ENCODE data around the gene TERT.
A peak's percentile ranks its signal among the peaks of the same experiment; 100 is the strongest.
"Not testable (repeated sequence)": the region's sequence is repeated elsewhere in the genome, so short reads cannot be mapped to it uniquely, and the experiment has no call there.

Gene TERT

DNA sequence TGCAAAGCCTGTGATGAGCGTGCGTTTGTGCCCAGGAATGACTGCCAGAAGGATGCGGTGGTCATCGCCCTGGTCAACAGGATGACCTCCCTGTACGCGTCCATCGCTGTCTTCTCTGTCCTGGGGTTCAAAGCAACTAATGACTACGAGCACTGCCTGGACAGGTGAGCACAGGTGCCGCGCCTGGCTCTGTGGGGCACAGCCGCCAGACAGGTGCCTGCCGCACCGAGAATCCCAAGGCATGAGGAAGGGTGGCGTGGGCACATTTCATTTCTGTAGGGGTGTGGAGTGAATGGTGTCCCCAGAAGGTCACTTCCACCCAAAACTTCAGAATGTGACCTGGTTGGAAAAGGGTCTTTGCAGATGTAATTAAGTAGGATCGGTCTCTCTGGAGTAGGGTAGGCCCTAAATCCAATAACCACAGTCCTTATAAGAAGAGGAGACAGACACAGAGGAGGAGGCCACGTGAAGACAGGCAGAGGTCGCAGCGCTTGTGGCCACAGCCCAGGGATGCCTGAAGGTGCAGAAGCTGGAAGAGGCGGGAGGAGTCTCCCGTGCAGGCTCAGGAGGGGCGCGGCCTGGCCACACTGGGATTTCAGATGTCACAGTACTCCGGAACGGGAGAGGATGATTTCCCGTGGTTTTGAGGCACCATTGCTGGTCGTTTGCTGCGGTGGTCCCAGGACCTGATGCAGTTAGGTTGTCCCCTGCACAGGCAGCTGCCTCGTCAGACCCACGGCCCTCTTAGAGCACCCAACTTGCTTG is 54.2 kb downstream of the TERT start:
- DNase-seq (ENCODE audit: low spot score) = no peak

DNA sequence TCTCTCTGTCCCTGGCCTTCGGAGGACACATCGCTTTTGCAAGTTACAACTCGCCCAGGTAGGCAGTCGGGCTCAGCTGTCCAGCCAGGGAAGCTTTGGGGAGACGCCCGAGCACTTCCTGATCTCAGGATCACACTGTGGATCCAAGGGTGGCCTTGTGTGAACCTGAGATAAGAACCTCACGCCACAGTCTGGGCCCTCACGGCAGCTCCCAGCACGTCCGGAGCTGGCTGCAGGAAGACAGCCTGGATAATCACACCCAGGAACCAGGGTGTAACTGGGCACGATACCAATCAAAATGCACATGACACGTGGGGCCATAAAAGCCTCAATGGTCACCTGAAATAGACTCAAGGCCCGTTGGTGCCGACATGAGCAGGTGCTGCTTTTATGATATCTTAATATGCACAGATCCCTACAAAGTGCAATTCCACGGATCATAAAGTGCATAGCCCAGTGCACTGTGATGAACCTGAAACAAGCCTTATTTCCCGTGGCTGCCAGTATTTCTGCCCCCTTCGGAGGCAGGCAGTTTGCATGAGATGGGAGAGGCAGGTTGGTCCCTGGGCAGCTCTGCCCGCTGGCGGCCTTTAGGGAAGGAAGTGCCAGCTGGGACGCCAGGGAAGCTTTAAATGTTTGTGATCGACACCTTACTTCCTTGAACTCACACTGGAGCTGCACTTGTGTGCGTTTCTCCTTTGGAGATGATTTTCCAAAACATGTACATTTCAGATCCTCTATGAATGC is 55.2 kb downstream of the TERT start:
- DNase-seq (ENCODE audit: low spot score) = peak; percentile 26

DNA sequence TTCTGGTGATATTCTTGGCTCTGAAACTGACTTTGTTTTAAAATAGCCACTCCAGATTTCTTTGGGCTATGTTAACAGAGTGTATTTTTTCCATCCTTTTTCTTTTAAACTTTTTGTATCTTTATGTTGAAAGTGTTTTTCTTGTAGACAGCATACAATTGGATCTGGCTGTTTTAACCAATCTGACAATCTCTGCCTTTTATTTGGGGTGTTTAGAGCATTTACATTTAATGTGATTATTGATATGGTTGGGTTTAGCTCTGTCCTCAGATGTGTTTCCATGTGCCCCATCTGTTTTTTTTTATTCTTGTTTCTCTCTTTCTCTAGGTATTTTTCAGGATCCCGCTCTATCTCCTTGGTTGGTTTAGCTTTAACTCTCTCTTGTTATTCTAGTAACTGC is 59.0 kb downstream of the TERT start:
- DNase-seq (ENCODE audit: low spot score) = no peak

DNA sequence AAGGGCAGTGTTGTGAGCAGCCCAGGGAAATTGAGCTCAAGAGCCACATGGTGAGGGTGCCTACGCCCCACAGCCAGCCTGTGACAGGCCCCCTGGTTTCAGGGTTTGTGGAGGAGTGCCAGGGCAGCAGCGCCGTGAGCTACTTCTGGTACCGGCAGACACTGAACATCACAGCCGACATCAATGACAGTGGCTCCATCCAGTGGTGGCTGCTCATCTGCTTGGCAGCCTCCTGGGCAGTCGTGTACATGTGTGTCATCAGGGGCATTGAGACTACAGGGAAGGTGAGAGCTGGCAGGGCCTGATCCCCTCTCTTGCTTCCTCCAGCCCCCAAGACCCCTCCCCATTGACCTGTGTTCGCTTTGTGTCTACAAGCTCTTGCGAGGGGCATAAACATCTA is 59.5 kb downstream of the TERT start:
- DNase-seq (ENCODE audit: low spot score) = no peak

DNA sequence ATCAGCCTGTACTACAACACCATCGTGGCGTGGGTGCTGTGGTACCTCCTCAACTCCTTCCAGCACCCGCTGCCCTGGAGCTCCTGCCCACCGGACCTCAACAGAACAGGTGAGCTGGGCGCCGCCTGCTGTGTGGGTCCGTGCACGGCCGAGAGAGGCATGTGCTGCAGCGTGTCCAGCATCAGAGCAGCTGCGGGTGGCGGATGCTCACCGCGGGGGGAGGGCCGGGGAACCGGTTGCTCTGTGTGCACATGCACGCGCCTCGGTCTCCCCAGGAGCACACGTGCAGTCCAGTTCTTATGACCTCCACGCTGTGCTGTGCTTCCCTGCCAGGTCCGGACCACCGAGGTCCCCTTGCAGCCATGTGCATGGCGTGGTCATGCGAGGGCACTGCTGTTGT is 62.1 kb downstream of the TERT start:
- DNase-seq (ENCODE audit: low spot score) = no peak

DNA sequence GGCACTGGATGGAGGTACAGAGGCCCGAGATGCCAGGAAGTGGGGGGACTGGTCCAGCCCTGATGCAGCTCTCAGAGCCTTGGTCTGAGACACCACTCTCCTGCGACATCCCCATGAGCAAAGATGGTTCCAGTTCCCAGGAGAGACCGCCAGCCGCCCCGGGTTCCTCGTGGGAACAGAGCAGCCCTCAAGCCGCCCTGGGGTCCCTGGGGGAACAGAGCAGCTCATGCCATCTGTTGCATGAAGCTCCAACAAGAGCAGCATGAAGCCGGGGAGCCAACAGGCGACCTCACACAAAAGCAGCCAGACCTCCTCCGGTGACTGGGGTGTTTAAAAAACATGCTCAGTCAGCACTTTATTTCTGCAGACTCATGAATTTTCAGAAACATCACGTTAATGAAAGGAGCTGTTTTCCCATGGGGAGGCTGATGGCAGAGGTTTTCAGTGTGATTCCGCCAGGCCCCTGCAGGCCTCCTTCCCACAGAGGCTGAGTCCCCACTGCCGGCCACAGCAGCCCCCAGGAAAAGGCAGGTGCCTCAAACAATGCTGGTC is 63.4 kb downstream of the TERT start:
- no peak for DNase-seq (ENCODE audit: low spot score)

DNA sequence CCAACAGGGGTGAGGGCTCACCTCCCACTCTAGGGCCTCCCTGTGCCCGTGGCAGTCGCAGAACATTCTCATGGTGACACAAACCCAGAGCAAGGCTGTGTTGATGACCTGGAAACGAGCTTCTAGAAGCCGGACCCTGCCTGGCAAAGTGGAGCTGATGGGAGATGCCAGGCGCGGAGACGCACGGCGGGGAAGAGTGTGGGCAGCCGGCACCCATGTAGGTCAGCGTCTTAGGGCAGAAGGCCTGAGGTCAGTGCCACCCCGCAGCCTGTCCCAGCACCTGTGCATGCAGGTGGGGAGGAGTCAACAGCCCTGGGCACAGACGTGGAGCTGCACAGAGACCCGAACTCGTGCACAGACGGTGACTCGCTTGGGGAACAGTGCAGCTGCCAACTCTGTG is 64.3 kb downstream of the TERT start:
- no peak for DNase-seq (ENCODE audit: low spot score)

DNA sequence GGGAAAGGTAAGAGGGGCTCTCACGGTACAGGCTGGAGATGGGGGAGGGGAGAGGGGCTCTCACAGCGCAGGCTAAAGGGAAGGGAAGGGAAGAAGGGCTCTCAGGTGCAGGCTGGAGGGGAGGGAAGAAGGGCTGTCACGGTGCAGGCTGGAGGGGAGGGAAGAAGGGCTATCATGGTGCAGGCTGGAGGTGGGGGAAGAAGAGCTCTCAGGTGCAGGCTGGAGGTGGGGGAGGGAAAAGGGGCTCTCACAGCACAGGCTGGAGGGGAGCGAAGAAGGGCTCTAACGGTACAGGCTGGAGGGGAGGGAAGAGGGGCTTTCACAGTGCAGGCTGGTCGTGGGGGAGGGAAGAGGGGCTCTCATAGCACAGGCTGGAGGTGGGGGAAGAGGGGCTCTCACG is 65.0 kb downstream of the TERT start:
- DNase-seq (ENCODE audit: low spot score) = no peak

DNA sequence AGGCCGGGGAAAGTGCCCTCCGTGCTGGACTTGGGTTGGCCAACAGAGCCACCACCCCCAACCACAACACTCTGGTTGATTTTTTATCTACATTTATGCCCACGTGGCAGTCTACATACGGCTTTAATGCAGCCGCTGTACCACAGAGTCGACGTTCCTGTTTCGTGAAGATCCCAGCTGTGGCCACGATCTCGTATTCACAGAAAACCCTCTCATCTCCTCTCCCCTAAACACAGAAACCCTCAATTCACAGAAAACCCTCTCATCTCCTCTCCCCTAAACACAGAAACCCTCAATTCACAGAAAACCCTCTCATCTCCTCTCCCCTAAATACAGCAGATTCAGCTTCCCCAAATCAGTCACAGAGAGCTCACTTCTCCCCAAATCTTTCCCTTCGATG is 65.8 kb downstream of the TERT start:
- not testable (repeated sequence) for DNase-seq (ENCODE audit: low spot score)

DNA sequence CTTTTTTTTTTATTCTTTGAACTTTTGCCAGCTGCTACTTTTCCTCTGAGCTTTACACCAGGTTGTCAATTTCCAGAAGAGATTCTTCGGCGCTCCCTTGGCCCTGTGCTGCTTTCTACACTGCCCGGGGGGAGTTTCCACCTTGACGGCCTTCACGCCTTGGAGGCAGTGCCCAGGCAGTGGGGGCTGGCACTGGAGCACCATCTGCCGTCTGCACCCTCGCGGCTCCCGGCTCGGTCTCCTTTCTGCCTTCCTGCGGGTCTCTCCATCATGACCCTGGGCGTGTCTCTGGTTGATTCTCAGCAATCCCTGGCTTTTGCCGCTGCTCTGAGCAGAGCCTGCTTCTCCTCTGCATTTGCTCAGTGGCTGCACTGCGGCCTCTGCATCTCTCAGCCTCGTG is 66.7 kb downstream of the TERT start:
- no peak for DNase-seq (ENCODE audit: low spot score)

DNA sequence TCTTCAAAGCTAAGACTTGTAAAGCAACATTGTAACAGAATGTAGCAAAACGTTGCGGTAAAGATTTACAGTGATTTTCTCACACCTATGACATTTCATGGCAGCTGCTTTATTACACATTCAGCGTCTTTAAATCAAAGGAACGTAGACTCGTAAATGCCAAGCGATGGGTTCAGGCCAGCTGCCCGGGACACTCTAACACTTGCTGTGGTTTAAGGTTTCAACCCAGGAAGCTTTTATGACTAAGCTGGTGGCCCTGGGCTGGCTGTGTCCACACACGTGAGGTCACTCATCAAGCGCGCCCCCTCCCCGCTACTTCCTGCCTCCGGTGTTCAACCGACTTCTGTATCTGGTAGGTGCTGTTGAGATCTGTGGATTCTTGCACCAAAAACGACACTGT is 67.2 kb downstream of the TERT start:
- DNase-seq (ENCODE audit: low spot score) = peak; percentile 93

DNA sequence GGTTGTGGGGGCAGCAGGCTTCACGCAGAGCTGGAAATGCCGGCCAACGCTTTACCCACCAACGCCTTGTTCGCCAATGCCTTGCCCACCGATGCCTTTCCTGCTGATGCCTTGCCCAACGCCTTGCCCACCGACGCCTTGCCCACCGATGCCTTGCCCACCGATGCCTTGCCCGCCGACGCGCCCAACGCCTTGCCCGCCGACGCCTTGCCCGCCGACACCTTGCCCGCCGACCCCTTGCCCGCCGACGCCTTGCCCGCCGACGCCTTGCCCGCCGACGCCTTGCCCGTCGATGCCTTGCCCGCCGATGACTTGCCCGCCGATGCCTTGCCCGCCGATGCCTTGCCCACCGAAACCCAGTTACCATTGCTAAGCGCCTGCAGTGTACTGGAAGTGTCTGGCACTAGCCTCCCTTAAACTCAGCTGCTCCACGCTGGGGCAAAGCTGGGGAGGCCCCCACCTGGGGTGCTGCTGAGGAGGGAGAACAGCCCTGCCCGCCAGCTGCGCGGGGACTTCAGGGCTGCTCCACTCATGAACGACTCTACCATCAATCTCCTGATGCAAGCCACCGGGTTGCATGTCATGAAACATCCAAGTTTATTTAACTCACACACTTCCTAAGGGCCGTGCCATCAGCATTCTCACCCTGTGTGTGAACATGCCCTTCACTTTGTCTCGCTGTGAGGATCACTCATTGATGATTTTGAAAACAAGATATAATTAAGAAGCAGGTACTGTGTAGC is 67.9 kb downstream of the TERT start:
- no peak for DNase-seq (ENCODE audit: low spot score)

DNA sequence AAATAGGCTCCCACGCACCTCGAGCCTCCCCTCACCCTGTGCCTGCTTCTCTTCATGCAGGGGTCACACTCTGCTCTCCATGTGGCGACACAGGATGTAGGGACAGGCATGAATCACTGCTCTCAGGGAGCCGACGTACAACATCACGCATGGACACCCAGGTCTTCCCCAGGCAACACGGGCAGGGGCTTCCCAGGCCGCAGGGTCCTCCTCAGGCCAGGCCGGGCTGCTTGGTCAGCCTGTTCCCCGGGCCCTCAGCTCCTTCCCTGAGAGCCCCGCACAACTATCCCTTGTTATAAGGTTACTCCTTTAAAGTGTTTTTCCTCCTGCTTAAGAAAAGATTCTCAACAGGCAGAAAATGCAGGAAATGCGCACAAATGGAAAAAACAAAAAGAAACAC is 68.6 kb downstream of the TERT start:
- DNase-seq (ENCODE audit: low spot score) = no peak

DNA sequence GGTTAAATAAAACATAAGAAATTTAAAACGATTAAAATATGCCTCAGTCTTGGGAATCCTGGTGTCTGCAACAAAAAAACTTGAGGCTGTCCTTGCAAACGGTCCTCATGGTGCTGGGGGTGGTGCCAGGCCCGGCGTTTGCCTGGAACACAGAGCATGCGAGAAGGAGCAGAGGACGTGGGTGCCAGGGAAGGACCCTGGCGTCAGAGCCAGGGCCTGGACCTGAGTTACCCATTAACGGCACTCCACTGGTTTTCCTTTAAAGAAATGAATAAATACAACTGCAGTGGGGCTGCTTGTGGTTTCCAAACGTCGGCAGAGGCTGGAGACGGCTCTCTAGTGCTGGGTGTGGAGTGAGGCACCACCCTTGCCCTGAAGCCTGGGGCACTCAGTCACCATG is 69.8 kb downstream of the TERT start, which contains the start of gene SLC6A18:
SLC6A18 (plus strand) TSS at position 301 of the 400 bp plus-strand sequence; CDS start at position 398, 97 bp downstream.
- DNase-seq (ENCODE audit: low spot score) = no peak

DNA sequence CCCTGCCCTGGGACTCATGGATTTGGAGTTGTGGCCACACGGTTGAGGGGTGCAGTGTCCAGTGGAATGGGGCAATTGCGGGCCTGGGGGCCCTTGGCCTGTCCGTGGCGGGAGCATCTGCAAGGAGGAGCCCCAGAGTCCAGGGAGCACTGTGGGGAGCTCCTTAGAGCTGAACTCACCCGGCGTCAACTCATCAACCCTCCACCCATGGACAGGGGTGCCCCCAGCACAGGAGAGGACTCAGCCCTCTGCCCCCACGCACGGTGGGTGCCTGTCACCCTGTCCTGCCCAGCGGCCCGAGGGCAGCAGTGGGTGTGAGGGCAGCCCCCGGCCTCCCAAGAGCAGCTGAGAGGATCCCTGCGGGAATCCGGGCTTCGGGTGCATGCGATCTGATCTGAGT is 70.2 kb downstream of the TERT start:
- no peak for DNase-seq (ENCODE audit: low spot score)

DNA sequence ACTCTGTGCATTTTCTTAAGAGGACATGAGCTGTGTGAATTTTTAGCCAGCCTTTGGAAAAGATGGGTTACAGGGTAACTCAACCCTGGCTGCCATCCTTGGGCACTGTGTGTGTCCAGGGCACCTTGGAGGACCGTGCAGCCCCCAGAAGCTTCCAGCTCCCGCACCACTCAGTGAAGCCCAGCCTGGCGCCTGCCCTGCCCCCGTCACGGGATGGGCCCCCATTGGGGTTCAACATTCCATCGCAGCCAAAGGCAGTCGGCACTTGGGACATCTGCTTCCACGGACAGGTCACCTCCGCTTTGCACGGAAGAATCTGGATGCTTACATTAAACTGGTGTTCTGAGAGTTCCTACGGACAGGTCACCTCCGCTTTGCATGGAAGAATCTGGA is 71.6 kb downstream of the TERT start:
- DNase-seq (ENCODE audit: low spot score) = no peak

DNA sequence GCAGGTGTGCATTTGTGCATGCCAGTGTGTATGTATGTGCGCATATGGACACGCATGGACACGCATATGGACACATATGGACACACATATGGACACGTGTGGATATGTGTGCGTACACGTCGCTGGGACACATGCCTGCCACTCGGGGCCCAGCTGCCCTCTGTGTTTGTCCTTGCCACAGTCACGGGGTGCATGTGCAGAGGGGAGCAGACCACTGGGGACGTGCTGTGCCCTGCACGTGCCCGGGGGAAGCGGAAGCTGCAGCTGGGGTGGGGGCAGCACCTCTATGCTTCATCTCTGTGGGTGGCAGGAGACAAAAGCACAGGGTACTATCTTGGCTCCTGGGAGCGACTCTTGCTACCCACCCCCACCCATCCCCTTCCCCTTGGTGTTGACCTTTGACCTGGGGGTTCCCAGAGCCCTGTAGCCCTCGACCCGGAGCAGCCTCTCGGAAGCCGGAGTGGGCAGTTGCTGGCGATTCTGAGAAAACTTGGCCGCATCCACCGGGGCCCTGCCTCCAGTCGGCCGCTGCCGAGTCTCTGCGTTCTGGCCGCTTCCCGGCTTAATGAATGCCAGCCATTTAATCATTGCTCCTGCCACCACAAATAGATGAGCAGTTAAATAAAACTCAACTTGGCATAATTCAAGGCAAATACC is 72.1 kb downstream of the TERT start:
- no peak for DNase-seq (ENCODE audit: low spot score)

DNA sequence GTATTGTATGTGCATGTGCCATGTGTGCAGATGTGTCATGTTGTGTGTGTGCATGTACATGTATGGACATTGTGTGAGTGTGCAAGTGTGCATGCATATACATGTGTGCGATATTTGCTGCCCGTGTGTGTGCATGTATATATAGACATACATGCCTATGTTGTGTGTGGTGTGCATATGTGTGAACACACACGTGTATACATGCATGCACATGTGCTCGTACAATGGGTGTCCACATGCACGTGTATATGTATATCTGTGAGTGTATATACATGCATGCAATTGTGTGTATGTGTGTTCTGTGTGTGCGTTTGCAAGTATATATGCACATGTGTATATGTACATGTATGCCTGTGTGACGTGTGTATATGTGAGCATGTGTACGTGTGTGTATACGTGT is 72.7 kb downstream of the TERT start:
- no peak for DNase-seq (ENCODE audit: low spot score)

DNA sequence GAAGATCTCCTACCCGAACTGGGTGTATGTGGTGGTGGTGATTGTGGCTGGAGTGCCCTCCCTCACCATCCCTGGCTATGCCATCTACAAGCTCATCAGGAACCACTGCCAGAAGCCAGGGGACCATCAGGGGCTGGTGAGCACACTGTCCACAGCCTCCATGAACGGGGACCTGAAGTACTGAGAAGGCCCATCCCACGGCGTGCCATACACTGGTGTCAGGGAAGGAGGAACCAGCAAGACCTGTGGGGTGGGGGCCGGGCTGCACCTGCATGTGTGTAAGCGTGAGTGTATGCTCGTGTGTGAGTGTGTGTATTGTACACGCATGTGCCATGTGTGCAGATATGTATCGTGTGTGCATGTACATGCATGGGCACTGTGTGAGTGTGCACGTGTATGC is 73.1 kb downstream of the TERT start:
- no peak for DNase-seq (ENCODE audit: low spot score)

DNA sequence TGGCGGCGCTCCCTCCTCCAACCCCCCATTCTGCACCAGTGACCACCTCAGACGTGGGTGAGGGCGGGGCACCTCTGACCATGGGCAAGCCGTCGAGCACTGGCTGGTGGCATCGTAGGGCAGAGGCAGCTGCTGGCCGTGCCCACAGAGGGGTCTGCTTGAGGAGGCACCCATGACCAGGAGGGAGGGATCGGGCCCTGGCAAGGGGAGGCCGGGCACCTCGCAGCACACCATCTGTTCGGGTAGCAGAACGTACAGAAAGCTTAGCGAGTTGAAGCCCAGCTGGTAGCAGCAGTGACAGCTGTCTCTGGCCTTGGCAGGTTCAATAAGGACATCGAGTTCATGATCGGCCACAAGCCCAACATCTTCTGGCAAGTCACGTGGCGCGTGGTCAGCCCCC is 74.0 kb downstream of the TERT start:
- no peak for DNase-seq (ENCODE audit: low spot score)

DNA sequence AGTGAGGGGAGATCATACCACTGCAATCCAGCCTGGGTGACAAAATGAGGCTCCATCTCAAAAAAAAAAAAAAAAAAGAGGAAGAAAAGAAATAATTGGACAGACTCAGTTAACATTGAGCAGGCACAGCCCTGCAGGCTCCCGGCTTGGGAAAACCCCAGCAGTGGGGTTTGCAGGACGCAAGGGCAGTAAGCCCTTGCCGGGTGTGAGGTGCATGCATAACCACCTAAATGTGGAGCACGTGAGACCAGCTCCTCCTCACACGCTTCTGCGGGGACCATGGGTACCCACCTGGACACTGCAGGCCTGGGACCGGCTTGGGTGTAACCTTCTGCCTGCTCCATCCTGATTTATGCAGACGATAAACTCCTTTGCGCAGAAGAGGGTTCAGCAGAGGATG is 74.5 kb downstream of the TERT start:
- no peak for DNase-seq (ENCODE audit: low spot score)

DNA sequence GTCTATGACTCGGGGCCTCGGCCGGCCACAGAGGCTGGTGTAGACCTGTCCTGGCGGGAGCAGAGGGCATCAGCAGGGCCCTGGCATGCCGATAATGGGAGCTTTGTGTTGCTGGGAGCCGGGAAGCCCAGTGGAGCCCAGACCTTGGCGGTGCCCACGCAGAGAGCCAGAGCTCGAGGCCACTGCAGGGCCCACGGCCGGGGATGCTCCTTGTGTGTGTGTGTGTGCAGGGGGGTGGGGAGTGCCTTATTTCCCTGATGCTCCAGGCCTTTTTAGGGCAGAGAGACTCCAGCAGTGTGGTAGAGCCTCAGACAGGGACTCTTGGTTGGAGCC is 75.1 kb downstream of the TERT start:
- no peak for DNase-seq (ENCODE audit: low spot score)

All from SW480 (cell line).